ENCODE data around the gene EFCC1.

GRCh38 chr3:128991355-128991895 lies 9.7 kb upstream of the EFCC1 start:
- no peak for TF ChIP-seq CTCF (IDR thresholded peaks at IDR 0.05)
- TF ChIP-seq POLR2A (IDR thresholded peaks at IDR 0.05) = no peak

Measured in transverse colon (tissue), 3 donors.